Osteoblast (primary cell): ENCODE data around the gene TTC23L. TPM values are rescaled to one million over a fixed set of nuclear protein-coding genes. Genes with fewer than 3 reads are reported as not detected.

ENCODE experiments used
- DNase-seq: peaks from one replicate; pipeline ENCODE4 v3.0.0; 2011; ENCODE audit warnings: low spot score, mixed read lengths; ENCODE audit not compliant: insufficient read length; ENCODE audit errors: missing footprints
- H2AFZ ChIP-seq: 2 replicates; pipeline ENCODE4 v1.6.0; 2011; ENCODE audit warnings: mild to moderate bottlenecking, low read length
- H3K27ac ChIP-seq: 2 replicates; pipeline ENCODE4 v1.5.1; 2011; ENCODE audit warnings: mild to moderate bottlenecking, low read depth, low read length, moderate library complexity
- H3K27me3 ChIP-seq: 2 replicates; pipeline ENCODE4 v1.6.0; 2012; ENCODE audit warnings: mild to moderate bottlenecking, control low read depth, inconsistent platforms, low read length, moderate library complexity; ENCODE audit not compliant: insufficient read depth
- H3K36me3 ChIP-seq: 2 replicates; pipeline ENCODE4 v1.5.1; 2011; ENCODE audit warnings: mild to moderate bottlenecking, low read length, control low read depth, moderate library complexity; ENCODE audit not compliant: insufficient read depth
- H3K4me1 ChIP-seq: 2 replicates; pipeline ENCODE4 v1.5.1; 2011; ENCODE audit warnings: mild to moderate bottlenecking, low read length, control low read depth, moderate library complexity; ENCODE audit not compliant: insufficient read depth
- H3K4me2 ChIP-seq: 2 replicates; pipeline ENCODE4 v1.6.0; 2011; ENCODE audit warnings: mild to moderate bottlenecking, low read length; ENCODE audit not compliant: insufficient read depth
- H3K4me3 ChIP-seq: fragments of 200-600 bp; sonication (generic); 3 replicates; pipeline ENCODE4 v1.5.1; 2012; ENCODE audit warnings: mild to moderate bottlenecking, low read length, inconsistent platforms; ENCODE audit not compliant: insufficient read depth
- H3K79me2 ChIP-seq: 2 replicates; pipeline ENCODE4 v1.6.0; 2012; ENCODE audit warnings: mild to moderate bottlenecking, low read length, control low read depth, inconsistent platforms; ENCODE audit not compliant: insufficient read depth
- H3K9me3 ChIP-seq: 2 replicates; pipeline ENCODE4 v1.5.1; 2011; ENCODE audit warnings: low read depth, low read length, control low read depth
- H4K20me1 ChIP-seq: 2 replicates; pipeline ENCODE4 v1.6.0; 2012; ENCODE audit warnings: mild to moderate bottlenecking, low read length, control low read depth; ENCODE audit not compliant: insufficient read depth
- total RNA-seq: library from RNA; depleted of rRNA; stranded (reverse); fragments of >200 nt; gene quantifications from 2 replicates; pipeline ENCODE4 v1.2.3, GENCODE V29; 2012
- TF ChIP-seq, protein P1 (sequence below): IDR thresholded peaks from 2 replicates; pipeline ENCODE4 v1.5.1; 2011; ENCODE audit warnings: mild to moderate bottlenecking, low read depth, low read length, moderate library complexity; ENCODE audit errors: extremely low read depth

TTC23L gene
- total RNA-seq, 1 donor, result not detected

DNA sequence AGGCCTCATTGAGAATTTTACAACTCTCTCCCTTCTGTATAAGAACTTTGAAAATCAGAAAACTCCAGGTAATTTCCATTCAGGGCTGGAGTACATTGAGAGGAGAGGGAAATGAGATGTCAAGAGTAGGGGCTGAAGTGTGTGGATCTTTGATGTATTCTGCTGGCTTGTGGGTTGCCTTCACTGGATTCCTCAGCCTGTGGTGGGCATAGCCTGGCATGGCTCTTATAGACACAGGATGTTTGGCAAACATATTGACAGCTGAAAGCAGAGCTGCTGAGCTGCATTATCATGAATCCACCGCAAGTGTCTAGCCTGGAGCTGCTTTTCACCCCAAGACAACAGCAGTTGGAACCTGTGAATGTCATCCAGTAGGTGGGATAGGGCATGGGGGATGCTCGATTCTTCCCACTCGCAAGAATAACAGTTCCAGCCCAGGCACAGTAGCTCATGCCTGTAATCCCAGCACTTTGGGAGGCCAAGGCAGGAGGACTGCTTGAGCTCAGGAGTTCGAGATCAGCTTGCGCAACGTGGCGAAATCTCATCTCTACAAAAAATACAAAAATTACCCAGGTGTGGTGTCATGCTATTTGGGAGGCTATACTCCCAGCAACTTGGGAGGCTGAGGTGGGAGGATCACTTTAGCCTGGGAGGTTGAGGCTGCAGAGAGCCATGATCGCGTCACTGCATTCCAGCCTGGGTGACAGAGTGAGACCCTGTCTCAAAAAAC lies 36.0 kb upstream of the TTC23L start:
- Histone ChIP-seq H3K79me2 (peaks cover 45% of the 10 kb centered on the region), H3K27ac (no peak overlapping the region), H3K9me3 (no peaks in the 10 kb centered on the region), H4K20me1 (peaks cover 2% of the 10 kb centered on the region), H3K27me3 (no peaks in the 10 kb centered on the region), H3K36me3 (peaks cover 82% of the 10 kb centered on the region), H3K4me2 (no peak overlapping the region), H3K4me1 (no peaks in the 10 kb centered on the region), H2AFZ (no peak overlapping the region), H3K4me3 (no peak overlapping the region)
- DNase-seq, result peak; percentile 62
- TF ChIP-seq, protein P1, sequence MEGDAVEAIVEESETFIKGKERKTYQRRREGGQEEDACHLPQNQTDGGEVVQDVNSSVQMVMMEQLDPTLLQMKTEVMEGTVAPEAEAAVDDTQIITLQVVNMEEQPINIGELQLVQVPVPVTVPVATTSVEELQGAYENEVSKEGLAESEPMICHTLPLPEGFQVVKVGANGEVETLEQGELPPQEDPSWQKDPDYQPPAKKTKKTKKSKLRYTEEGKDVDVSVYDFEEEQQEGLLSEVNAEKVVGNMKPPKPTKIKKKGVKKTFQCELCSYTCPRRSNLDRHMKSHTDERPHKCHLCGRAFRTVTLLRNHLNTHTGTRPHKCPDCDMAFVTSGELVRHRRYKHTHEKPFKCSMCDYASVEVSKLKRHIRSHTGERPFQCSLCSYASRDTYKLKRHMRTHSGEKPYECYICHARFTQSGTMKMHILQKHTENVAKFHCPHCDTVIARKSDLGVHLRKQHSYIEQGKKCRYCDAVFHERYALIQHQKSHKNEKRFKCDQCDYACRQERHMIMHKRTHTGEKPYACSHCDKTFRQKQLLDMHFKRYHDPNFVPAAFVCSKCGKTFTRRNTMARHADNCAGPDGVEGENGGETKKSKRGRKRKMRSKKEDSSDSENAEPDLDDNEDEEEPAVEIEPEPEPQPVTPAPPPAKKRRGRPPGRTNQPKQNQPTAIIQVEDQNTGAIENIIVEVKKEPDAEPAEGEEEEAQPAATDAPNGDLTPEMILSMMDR, result no peak

DNA sequence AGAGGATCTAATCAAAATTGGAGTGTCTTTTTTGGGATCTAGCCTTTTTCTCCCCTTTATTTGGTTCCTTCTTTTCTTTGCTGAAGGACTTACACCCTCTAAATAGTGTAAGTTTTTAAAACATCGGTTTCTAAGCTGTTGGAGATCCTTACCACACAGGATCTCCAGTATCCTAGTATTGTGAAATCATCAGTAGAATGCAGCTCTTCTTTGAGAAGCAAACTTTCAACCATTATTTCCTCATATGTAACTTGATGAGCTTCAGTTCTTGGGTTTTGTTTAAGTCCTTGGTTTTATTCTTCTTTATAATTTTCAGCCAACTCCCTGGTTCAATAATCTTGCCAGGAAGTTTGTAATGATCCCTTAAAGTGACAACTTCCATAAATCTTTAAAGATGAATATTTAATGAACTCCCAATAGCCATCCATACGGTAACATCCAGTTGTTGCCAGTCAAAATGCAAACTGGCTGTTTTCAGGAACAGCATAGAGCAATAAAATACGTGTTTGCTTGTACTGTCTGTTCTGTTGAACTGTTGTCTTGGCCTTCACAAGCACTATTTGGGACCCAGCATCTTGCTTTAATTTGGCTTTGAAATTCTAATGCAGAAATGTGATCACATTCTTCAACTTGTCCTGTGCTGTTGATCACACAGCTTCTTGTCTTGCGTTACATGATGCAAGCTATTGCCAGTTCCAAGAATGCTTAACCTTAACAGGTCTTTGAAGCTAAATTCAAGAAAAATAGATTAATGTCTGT lies 34.8 kb upstream of the TTC23L start:
- no peaks in the 10 kb centered on the region for H3K27me3 ChIP-seq
- no peak for DNase-seq
- no peaks in the 10 kb centered on the region for H3K4me1 ChIP-seq
- TF ChIP-seq, protein P1, result no peak
- peak overlapping the region; percentile 43 for H3K27ac ChIP-seq
- peaks cover 83% of the 10 kb centered on the region for H3K36me3 ChIP-seq
- H4K20me1 ChIP-seq, result no peaks in the 10 kb centered on the region
- no peak overlapping the region for H2AFZ ChIP-seq
- H3K4me3 ChIP-seq, result no peak overlapping the region
- peaks cover 43% of the 10 kb centered on the region for H3K79me2 ChIP-seq
- H3K9me3 ChIP-seq, result no peaks in the 10 kb centered on the region
- H3K4me2 ChIP-seq, result no peak overlapping the region

DNA sequence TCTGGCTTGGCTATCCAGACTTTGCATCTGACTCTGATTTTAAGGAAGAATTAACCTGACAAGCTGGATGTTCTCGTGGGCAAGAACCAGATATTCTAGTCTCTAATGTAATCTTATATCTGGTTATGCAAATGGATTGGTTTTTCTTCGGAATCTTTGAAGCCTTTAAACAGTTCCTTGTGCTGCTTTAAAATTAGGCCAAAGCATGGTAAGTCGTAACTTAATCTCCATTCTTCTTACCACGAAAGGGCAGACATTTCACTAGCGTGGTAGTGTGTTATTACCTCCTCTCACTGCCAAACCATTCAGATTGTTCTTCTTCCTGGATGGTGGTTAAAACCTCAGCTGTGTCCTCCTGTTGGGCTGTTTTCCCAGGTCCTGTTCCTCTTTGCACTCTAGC lies 34.1 kb upstream of the TTC23L start:
- H3K4me2 ChIP-seq, result no peak overlapping the region
- H2AFZ ChIP-seq, result no peak overlapping the region
- TF ChIP-seq, protein P1, result no peak
- peaks cover 3% of the 10 kb centered on the region for H3K4me1 ChIP-seq
- H3K36me3 ChIP-seq, result peaks cover 79% of the 10 kb centered on the region
- H3K9me3 ChIP-seq, result no peaks in the 10 kb centered on the region
- no peak overlapping the region for H3K4me3 ChIP-seq
- H3K27me3 ChIP-seq, result no peaks in the 10 kb centered on the region
- no peak for DNase-seq
- no peaks in the 10 kb centered on the region for H4K20me1 ChIP-seq
- no peak overlapping the region for H3K27ac ChIP-seq
- H3K79me2 ChIP-seq, result peaks cover 43% of the 10 kb centered on the region

DNA sequence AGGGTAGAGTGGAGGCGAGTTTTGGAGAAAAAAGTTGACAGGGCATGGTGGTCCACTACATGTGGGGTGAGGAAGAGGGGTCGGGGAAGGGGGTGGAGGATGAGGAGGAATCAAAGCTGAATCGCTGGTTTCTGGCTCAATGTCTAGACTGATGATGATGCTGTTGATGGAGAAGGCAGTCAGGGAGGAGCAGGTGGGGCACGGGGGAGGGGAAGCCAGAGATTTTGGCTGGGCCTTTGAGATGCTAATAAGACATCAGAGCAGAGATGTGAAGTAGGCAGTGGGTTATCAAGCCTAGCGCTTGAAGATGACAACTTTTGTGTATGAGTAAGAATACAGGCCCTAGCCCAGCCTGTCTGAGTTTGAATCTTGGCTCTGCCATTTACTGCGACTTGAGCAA lies 32.4 kb upstream of the TTC23L start:
- DNase-seq, result no peak
- Histone ChIP-seq H3K9me3 (no peaks in the 10 kb centered on the region), H3K4me3 (no peak overlapping the region), H3K27ac (no peak overlapping the region), H3K36me3 (peaks cover 75% of the 10 kb centered on the region), H3K79me2 (peaks cover 32% of the 10 kb centered on the region), H3K27me3 (no peaks in the 10 kb centered on the region), H3K4me1 (peaks cover 19% of the 10 kb centered on the region), H2AFZ (no peak overlapping the region), H3K4me2 (no peak overlapping the region), H4K20me1 (no peaks in the 10 kb centered on the region)
- TF ChIP-seq, protein P1, result no peak
